HepG2 (cell line): Measurements from ENCODE around the gene C11orf54. TPM values are rescaled to one million over a fixed set of nuclear protein-coding genes. Genes with fewer than 3 reads are reported as not detected.
A peak's percentile ranks its signal among the peaks of the same experiment; 100 is the strongest.

Experiments used
- ATAC-seq: fragments of 200-7000 bp; cut with Tn5 transposase; 3 replicates; pipeline ENCODE4 v1.9.1; 2020; ENCODE audit warnings: mild to moderate bottlenecking, moderate library complexity
- BruUV-seq: library from RNA; stranded (reverse); fragments of 400-500 nt; replicated peaks from 2 replicates; lab custom pipeline; 2021; lab: Mats Ljungman, UMichigan
- CTCF ChIA-PET: fragments of 300-600 bp; formaldehyde crosslinking; extraction: SDS; loops from one replicate; lab custom pipeline; 2021; ENCODE audit warnings: low total read pairs, inconsistent platforms, low intra/inter-chr PET ratio; lab: Yijun Ruan, JAX
- POLR2A ChIA-PET: fragments of 350-600 bp; sonication (Branson Sonifier 250); formaldehyde crosslinking; loops from one replicate; lab custom pipeline; 2020; ENCODE audit warnings: antibody characterized with exemption, inconsistent platforms; lab: Yijun Ruan, JAX
- DNase-seq: peaks from one replicate; pipeline ENCODE4 v3.0.0-alpha.2; 2015; ENCODE audit warnings: low spot score
- FAIRE-seq: peaks from 3 replicates; lab custom pipeline; 2011; peaks lifted over from hg19 to GRCh38; lab: Jason Lieb, UNC
- H2AFZ ChIP-seq: one replicate; pipeline ENCODE4 v1.6.1; 2011; ENCODE audit warnings: low read length, inconsistent platforms
- H3K27ac ChIP-seq: fragments of 300-600 bp; 3 replicates; pipeline ENCODE4 v1.8.0; 2011; ENCODE audit warnings: mixed run types, mild to moderate bottlenecking, mixed read lengths, low read length, inconsistent platforms; ENCODE audit not compliant: insufficient read depth; ENCODE audit errors: extremely low read length
- H3K27me3 ChIP-seq, 2 experiments: fragments of 200-600 bp in 1 of 2; 2 replicates in 1 of 2; 3 replicates in 1 of 2; pipeline versions ENCODE4 v1.6.0 to v1.8.0; 2011; ENCODE audit warnings: low read length in 2 of 2, mild to moderate bottlenecking in 2 of 2, moderate library complexity in 2 of 2, inconsistent platforms in 1 of 2; ENCODE audit not compliant: insufficient read depth in 2 of 2, control insufficient read depth in 1 of 2
- H3K36me3 ChIP-seq, 2 experiments: fragments of 200-600 bp in 1 of 2; replicated peaks in 1 of 2; 2 replicates in 1 of 2; 3 replicates in 1 of 2; pipeline versions ENCODE4 v1.5.1 to v1.8.0; 2011; ENCODE audit warnings: low read length in 2 of 2, inconsistent platforms in 1 of 2; ENCODE audit not compliant: insufficient read depth in 2 of 2, control insufficient read depth in 1 of 2
- H3K4me1 ChIP-seq: 2 replicates; pipeline ENCODE4 v1.5.1; 2012; ENCODE audit warnings: low read length, inconsistent platforms; ENCODE audit not compliant: insufficient read depth
- H3K4me2 ChIP-seq: 2 replicates; pipeline ENCODE4 v1.6.0; 2011; ENCODE audit warnings: low read depth, low read length, inconsistent platforms
- H3K4me3 ChIP-seq, 3 experiments: fragments of 200-600 bp in 1 of 3; sonication (generic), shearing (Covaris generic) in 1 of 3; replicated peaks in 1 of 3; 2 replicates each; pipeline ENCODE4 v1.5.1; 2011 to 2016; ENCODE audit warnings: low read length in 3 of 3, inconsistent platforms in 2 of 3, low read depth in 2 of 3, mild to moderate bottlenecking in 2 of 3, control low read depth in 1 of 3, mixed read lengths in 1 of 3; ENCODE audit not compliant: insufficient read depth in 1 of 3
- H3K79me2 ChIP-seq: one replicate; pipeline ENCODE4 v1.6.1; 2011; ENCODE audit warnings: low read length, inconsistent platforms; ENCODE audit not compliant: insufficient read depth
- H3K9ac ChIP-seq: 2 replicates; pipeline ENCODE4 v1.6.0; 2011; ENCODE audit warnings: mild to moderate bottlenecking, low read depth, low read length, inconsistent platforms; ENCODE audit not compliant: insufficient read depth
- H3K9me3 ChIP-seq: 2 replicates; pipeline ENCODE4 v1.5.1; 2012; ENCODE audit warnings: mild to moderate bottlenecking, low read length
- H4K20me1 ChIP-seq: 2 replicates; pipeline ENCODE4 v1.6.0; 2011; ENCODE audit warnings: inconsistent platforms, mild to moderate bottlenecking, low read length, moderate library complexity; ENCODE audit not compliant: insufficient read depth
- AGO2 ChIP-seq: fragments of 200-400 bp; formaldehyde crosslinking; optimal IDR thresholded peaks from 2 replicates; pipeline ENCODE3; 2017; ENCODE audit warnings: mild to moderate bottlenecking, low read depth, low read length, moderate library complexity
- HNRNPK ChIP-seq: fragments of 200-400 bp; formaldehyde crosslinking; IDR thresholded peaks from 2 replicates; pipeline ENCODE4 v1.6.1; 2018; ENCODE audit warnings: low read length, low read depth, moderate library complexity, mild to moderate bottlenecking; ENCODE audit not compliant: poor library complexity, severe bottlenecking
- NKX3-1 ChIP-seq: sonication (generic); formaldehyde crosslinking; IDR thresholded peaks from 2 replicates; pipeline ENCODE4 v1.5.0; 2020; ENCODE audit warnings: missing genetic modification reagents
- POGK ChIP-seq: sonication (generic); formaldehyde crosslinking; conservative IDR thresholded peaks from 2 replicates; pipeline ENCODE4 v1.8.0; 2022; ENCODE audit warnings: mild to moderate bottlenecking, moderate library complexity, missing genetic modification reagents
- POLR2AphosphoS5 ChIP-seq: IDR thresholded peaks from 2 replicates; pipeline ENCODE4 v1.6.1; 2012; ENCODE audit warnings: low read depth, low read length
- POLR2G ChIP-seq: fragments of 200-400 bp; formaldehyde crosslinking; IDR thresholded peaks from 2 replicates; pipeline ENCODE4 v1.6.1; 2018; ENCODE audit warnings: mild to moderate bottlenecking, low read depth, low read length, moderate library complexity
- RBFOX2 ChIP-seq: fragments of 200-400 bp; formaldehyde crosslinking; IDR thresholded peaks from 2 replicates; pipeline ENCODE4 v1.6.1; 2017; ENCODE audit warnings: low read depth, mild to moderate bottlenecking, low read length
- SRSF4 ChIP-seq: fragments of 200-400 bp; formaldehyde crosslinking; IDR thresholded peaks from one replicate; pipeline ENCODE4 v1.6.1; 2018; ENCODE audit warnings: mild to moderate bottlenecking, low read depth, low read length, moderate library complexity; ENCODE audit not compliant: poor library complexity, severe bottlenecking
- SSRP1 ChIP-seq: IDR thresholded peaks from 2 replicates; pipeline ENCODE4 v1.6.1; 2016; ENCODE audit warnings: control low read depth
- ZSCAN30 ChIP-seq: sonication (generic); formaldehyde crosslinking; IDR thresholded peaks from 2 replicates; pipeline ENCODE4 v1.5.0; 2020; ENCODE audit warnings: mild to moderate bottlenecking, missing genetic modification reagents
- WGBS: methylation state at CpG from one replicate; pipeline ENCODE4 v1.1.6; 2017; ENCODE audit warnings: low lambda C conversion rate; 5-methylcytosine and 5-hydroxymethylcytosine counted together
- in situ Hi-C: cut with HindIII; loops from 2 replicates; pipeline ENCODE4 v1.10.0; 2017; ENCODE audit warnings: low pct_unique_long_range_greater_than_20kb; ENCODE audit not compliant: extremely low pct_ligation_motif_present
- intact Hi-C: fragments of 100-400 bp; cut with micrococcal nuclease; formaldehyde crosslinking; loops from one replicate; pipeline ENCODE4 v1.10.0; 2022; ENCODE audit not compliant: unreplicated experiment
- polyA plus RNA-seq, 8 experiments: library from polyadenylated mRNA; depleted of rRNA in 3 of 8; stranded (reverse) in 7 of 8; unstranded in 1 of 8; fragments of >200 nt; fragmentation: Illumina TruSeq in 4 of 8; extraction: Trizol in 4 of 8; gene quantifications; 2 replicates each; pipeline versions ENCODE4 v1.2.1 to v1.2.3, GENCODE V29; 2011 to 2016; ENCODE audit warnings: low read depth in 4 of 8, missing spikeins in 1 of 8, mixed read lengths in 1 of 8; ENCODE audit not compliant: insufficient read depth in 1 of 8
- total RNA-seq, 5 experiments: library from RNA; depleted of rRNA; stranded (reverse); fragments of >200 nt; fragmentation: Illumina TruSeq; extraction: Trizol; gene quantifications; 2 replicates each; pipeline ENCODE4 v1.2.3, GENCODE V29; 2016; ENCODE audit warnings: low read depth in 1 of 5
- TF ChIP-seq, protein P1 (sequence below): sonication (generic); formaldehyde crosslinking; IDR thresholded peaks from 2 replicates; pipeline ENCODE4 v1.5.1; 2020; ENCODE audit warnings: missing genetic modification reagents, mild to moderate bottlenecking, borderline replicate concordance

C11orf54 gene
- total and polyA plus RNA-seq, 2 of the 13 experiments (the other 11 are each of a cell fraction or from before 2014, with no cell fraction given), result 42.7 to 50.1 TPM

DNA sequence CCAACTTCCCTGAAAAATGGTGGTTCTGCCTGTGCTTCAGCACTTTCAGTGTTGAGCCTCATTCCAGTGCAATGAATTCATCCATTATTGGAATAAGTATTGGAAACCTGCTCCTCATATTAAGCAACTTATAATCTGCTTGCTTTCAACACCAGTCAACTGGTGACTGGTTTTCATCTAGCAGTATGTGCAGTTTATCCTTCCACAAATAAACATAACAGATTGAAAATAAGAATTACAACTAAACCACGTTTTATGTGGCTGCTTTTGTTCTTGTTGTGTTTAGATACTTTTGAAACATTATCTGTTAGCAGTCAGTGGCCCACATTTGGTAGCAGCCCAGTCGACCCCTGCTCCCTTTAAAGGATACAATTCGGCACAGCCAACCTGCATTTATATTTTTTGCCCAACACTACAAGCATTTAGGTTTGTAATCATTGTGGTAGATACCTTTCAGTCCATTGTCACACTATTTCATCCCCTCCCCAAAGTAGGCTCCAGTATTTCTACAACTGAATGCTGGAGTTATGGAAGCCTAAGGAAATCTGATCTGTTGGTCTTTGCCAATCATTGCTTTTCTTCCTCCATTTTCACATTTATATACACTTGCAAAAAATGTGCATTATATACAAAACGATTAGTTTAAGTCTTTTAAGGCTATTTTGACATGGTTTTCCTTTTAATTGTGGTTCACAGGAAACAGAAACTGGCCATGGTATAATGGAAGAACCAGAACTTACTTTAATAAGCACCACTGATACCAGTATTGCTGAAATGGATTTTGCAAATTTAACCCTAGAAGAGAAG, 13.3 kb upstream of the C11orf54 start (continued):
- TF ChIP-seq POLR2G, result peak; percentile 66
- TF ChIP-seq, all 625 proteins: peak for 9

- no peak for FAIRE-seq
- CTCF ChIA-PET, result no interaction called here
- H3K27me3 ChIP-seq, result no peaks in the 10 kb centered on the region
Measured at GRCh38 chr11:93728792-93729128, 12.7 kb upstream of the C11orf54 start.

More at GRCh38 chr11:93728792-93729128, 12.7 kb upstream of the C11orf54 start:
- Histone ChIP-seq H4K20me1 (peaks cover 39% of the 10 kb centered on the region), H3K4me1 (peaks cover 19% of the 10 kb centered on the region), H3K4me3 (no peak overlapping the region), H3K4me2 (no peak overlapping the region), H3K27ac (peak overlapping the region; percentile 3), H3K36me3 (peaks cover 0 to 38% of the 10 kb centered on the region in 2 experiments; a peak in 4 of 5 replicates), H3K9me3 (no peaks in the 10 kb centered on the region), H2AFZ (no peak overlapping the region), H3K79me2 (no peaks in the 10 kb centered on the region), H3K9ac (no peak overlapping the region)
- no peak for TF ChIP-seq POGK (CRISPR knock-in tag)
- no peak for TF ChIP-seq NKX3-1
- TF ChIP-seq, protein P1, sequence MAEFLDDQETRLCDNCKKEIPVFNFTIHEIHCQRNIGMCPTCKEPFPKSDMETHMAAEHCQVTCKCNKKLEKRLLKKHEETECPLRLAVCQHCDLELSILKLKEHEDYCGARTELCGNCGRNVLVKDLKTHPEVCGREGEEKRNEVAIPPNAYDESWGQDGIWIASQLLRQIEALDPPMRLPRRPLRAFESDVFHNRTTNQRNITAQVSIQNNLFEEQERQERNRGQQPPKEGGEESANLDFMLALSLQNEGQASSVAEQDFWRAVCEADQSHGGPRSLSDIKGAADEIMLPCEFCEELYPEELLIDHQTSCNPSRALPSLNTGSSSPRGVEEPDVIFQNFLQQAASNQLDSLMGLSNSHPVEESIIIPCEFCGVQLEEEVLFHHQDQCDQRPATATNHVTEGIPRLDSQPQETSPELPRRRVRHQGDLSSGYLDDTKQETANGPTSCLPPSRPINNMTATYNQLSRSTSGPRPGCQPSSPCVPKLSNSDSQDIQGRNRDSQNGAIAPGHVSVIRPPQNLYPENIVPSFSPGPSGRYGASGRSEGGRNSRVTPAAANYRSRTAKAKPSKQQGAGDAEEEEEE (CRISPR knock-in tag), result no peak
- TF ChIP-seq AGO2, result peak; percentile 91
- peak; percentile 37 for TF ChIP-seq SRSF4
- no peak for TF ChIP-seq ZSCAN30 (CRISPR knock-in tag)
- peak; percentile 32; the same call in 1 of the 2 replicates for TF ChIP-seq SSRP1 (CRISPR knock-in tag)
- TF ChIP-seq HNRNPK, result peak; percentile 39
- TF ChIP-seq POLR2AphosphoS5, result peak; percentile 53
- TF ChIP-seq RBFOX2, result 0 out of 2 replicates have a peak, but pooled peaks have one; percentile 37
- WGBS, result 97% methylated on average over 2 of the region's 2 CpGs
- in situ Hi-C loops, result no loop called here
- ATAC-seq, result peak; percentile 4
- no peak for DNase-seq
- POLR2A ChIA-PET, result interaction anchor here (1.7 to 5.8 kb wide), 3 partner anchors 9 to 55 kb away, joined by 6 to 59 read pairs (median 6); partner anchors contain the start of genes C11orf54, MED17 and TAF1D
- intact Hi-C loops, result no loop called here
- BruUV-seq, result no TSS peak
